ENCODE data around the gene IRF2.

GRCh38 chr4:184444953-184445309, 29.4 kb downstream of the IRF2 start:
- TF ChIP-seq CTCF (IDR thresholded peaks at IDR 0.05; ENCODE audit: low read length) = no peak
- no peak for TF ChIP-seq EZH2 (optimal IDR thresholded peaks at IDR 0.05; ENCODE audit: low read depth, low read length)
- TF ChIP-seq EZH2phosphoT487 (IDR thresholded peaks at IDR 0.05; ENCODE audit: low read length) = no peak
